K562 (cell line): ENCODE data around the gene MPIG6B. TPM values are rescaled to one million over a fixed set of nuclear protein-coding genes. Genes with fewer than 3 reads are reported as not detected.
A peak's percentile ranks its signal among the peaks of the same experiment; 100 is the strongest.

Source experiments
- ETV5 ChIP-seq: sonication (generic); formaldehyde crosslinking; IDR thresholded peaks from 2 replicates; pipeline ENCODE4 v1.4.0; 2020; ENCODE audit warnings: low read depth, mild to moderate bottlenecking, missing genetic modification reagents
- FOXK1 ChIP-seq: sonication (generic); formaldehyde crosslinking; IDR thresholded peaks from 2 replicates; pipeline ENCODE4 v1.8.0; 2022; ENCODE audit warnings: missing genetic modification reagents, mild to moderate bottlenecking, borderline replicate concordance
- FOXO4 ChIP-seq: fragments of 450-650 bp; formaldehyde crosslinking; IDR thresholded peaks from 2 replicates; pipeline ENCODE4 v1.4.0; 2020; ENCODE audit warnings: mild to moderate bottlenecking, moderate library complexity
- MXD1 ChIP-seq: fragments of 250-450 bp; sonication (Bioruptor Pico); IDR thresholded peaks from 2 replicates; pipeline ENCODE4 v1.8.0; 2021; ENCODE audit warnings: borderline replicate concordance, mild to moderate bottlenecking, moderate library complexity; ENCODE audit not compliant: poor library complexity, severe bottlenecking
- NR1H2 ChIP-seq: sonication (generic); formaldehyde crosslinking; IDR thresholded peaks from 2 replicates; pipeline ENCODE4 v1.4.0; 2020; ENCODE audit warnings: mild to moderate bottlenecking, missing genetic modification reagents
- PHB ChIP-seq: fragments of 250-450 bp; sonication (Bioruptor Pico); IDR thresholded peaks from 2 replicates; pipeline ENCODE4 v1.5.0; 2021
- PHF8 ChIP-seq: fragments of 200-600 bp; sonication (generic); IDR thresholded peaks from 2 replicates; pipeline ENCODE4 v1.6.1; 2012; ENCODE audit warnings: mixed run types, mild to moderate bottlenecking, inconsistent platforms, low read length, moderate library complexity, borderline replicate concordance
- POLR2B ChIP-seq: fragments of 450-650 bp; IDR thresholded peaks from 2 replicates; pipeline ENCODE4 v1.6.1; 2018; ENCODE audit warnings: low read depth; ENCODE audit not compliant: partially characterized antibody
- SMAD4 ChIP-seq: fragments of 250-450 bp; sonication (Bioruptor Pico); conservative IDR thresholded peaks from 2 replicates; pipeline ENCODE4 v1.8.0; 2021; ENCODE audit warnings: inconsistent platforms, mild to moderate bottlenecking, moderate library complexity
- SMC3 ChIP-seq: conservative IDR thresholded peaks from 2 replicates; pipeline ENCODE4 v1.6.1; 2011; ENCODE audit warnings: low read depth, low read length, improper control_type of control experiment; ENCODE audit not compliant: insufficient read depth
- TBL1XR1 ChIP-seq, 2 experiments: IDR thresholded peaks; 2 replicates each; pipeline ENCODE4 v1.6.1; 2012; ENCODE audit warnings: improper control_type of control experiment in 2 of 2, low read length in 2 of 2, mild to moderate bottlenecking in 1 of 2
- TEAD4 ChIP-seq, 2 experiments: sonication (generic) in 1 of 2; formaldehyde crosslinking in 1 of 2; IDR thresholded peaks; 2 replicates each; pipeline versions ENCODE4 v1.6.1 to v1.8.0; 2012 to 2022; ENCODE audit warnings: borderline replicate concordance in 1 of 2, inconsistent platforms in 1 of 2, low read length in 1 of 2, mild to moderate bottlenecking in 1 of 2, missing genetic modification reagents in 1 of 2
- ZBTB11 ChIP-seq, 3 experiments: fragments of 200-800 bp in 1 of 3; fragments of 250-450 bp in 1 of 3; fragments of 450-650 bp in 1 of 3; sonication (Bioruptor Pico) in 1 of 3; sonication (Bioruptor generic) in 1 of 3; formaldehyde crosslinking in 1 of 3; IDR thresholded peaks; 2 replicates each; pipeline versions ENCODE4 v1.6.1 to v1.8.0; 2016 to 2022; ENCODE audit warnings: mild to moderate bottlenecking in 2 of 3, missing genetic modification characterization in 2 of 3, missing compliant biosample characterization in 1 of 3, moderate library complexity in 1 of 3
- ZBTB17 ChIP-seq: fragments of 450-650 bp; formaldehyde crosslinking; IDR thresholded peaks from 2 replicates; pipeline ENCODE4 v1.4.0; 2020; ENCODE audit warnings: mild to moderate bottlenecking
- ZNF324 ChIP-seq: fragments of 250-450 bp; sonication (Bioruptor Pico); IDR thresholded peaks from 2 replicates; pipeline ENCODE4 v1.4.0; 2020; ENCODE audit warnings: mild to moderate bottlenecking
- ZNF76 ChIP-seq: fragments of 250-450 bp; sonication (Bioruptor Pico); IDR thresholded peaks from 2 replicates; pipeline ENCODE4 v1.4.0; 2020; ENCODE audit warnings: mild to moderate bottlenecking, moderate library complexity, borderline replicate concordance
- ZNF830 ChIP-seq: fragments of 250-450 bp; sonication (Bioruptor Pico); IDR thresholded peaks from 2 replicates; pipeline ENCODE4 v1.5.0; 2021; ENCODE audit warnings: mild to moderate bottlenecking
- polyA plus RNA-seq, 8 experiments: library from polyadenylated mRNA; depleted of rRNA in 4 of 8; stranded (reverse) in 5 of 8; unstranded in 3 of 8; fragments of >200 nt; fragmentation: Nextera tagmentation in 2 of 8; fragmentation: Illumina TruSeq in 1 of 8; extraction: Ambion mirVana in 2 of 8; extraction: Trizol in 1 of 8; gene quantifications; 2 replicates each; pipeline versions ENCODE4 v1.2.1 to v1.2.3, GENCODE V29; 2011 to 2014; ENCODE audit warnings: inconsistent platforms in 1 of 8, missing spikeins in 1 of 8
- total RNA-seq, 7 experiments: library from RNA; depleted of rRNA in 6 of 7; stranded (reverse); fragments of >200 nt in 6 of 7; fragmentation: Illumina TruSeq in 2 of 7; extraction: Trizol in 2 of 7; gene quantifications; 2 replicates each; pipeline versions ENCODE4 v1.2.1 to v1.2.3, GENCODE V29; 2011 to 2021; ENCODE audit warnings: low replicate concordance in 1 of 7

MPIG6B gene
- total and polyA plus RNA-seq, 9 of the 15 experiments (the other 6 are each of a cell fraction or from before 2014, with no cell fraction given) = 0.11 to 1.2 (median 0.28) TPM; not detected in 1

- TF ChIP-seq SMC3 (peak; percentile 25; the same call in 1 of the 2 replicates), ZNF324 (CRISPR knock-in tag) (0 out of 2 replicates have a peak, but pooled peaks have one; percentile 6), MXD1 (CRISPR knock-in tag) (peak; percentile 28), ZBTB17 (peak; percentile 78; the same call in 1 of the 2 replicates), TEAD4 (IDR thresholded peaks at IDR 0.05; ENCODE audit: low read length) (peak; percentile 32), TEAD4 (CRISPR knock-in tag; IDR thresholded peaks at IDR 0.05; ENCODE audit: borderline replicate concordance) (no peak), ZNF830 (CRISPR knock-in tag) (peak; percentile 51; the same call in 1 of the 2 replicates), PHB (CRISPR knock-in tag) (peak; percentile 95; the same call in 1 of the 2 replicates), NR1H2 (CRISPR knock-in tag) (0 out of 2 replicates have a peak, but pooled peaks have one; percentile 82), ZBTB11 (CRISPR knock-in tag; IDR thresholded peaks at IDR 0.05) (peak in 1 of 3 experiments; percentile 35; a peak in 1 of 6 replicates), TBL1XR1 (IDR thresholded peaks at IDR 0.05; ENCODE audit: low read length in 2 of 2) (peak; percentile 48 to 61; a peak in 2 of 4 replicates), SMAD4 (peak; percentile 28; the same call in 1 of the 2 replicates), ZNF76 (CRISPR knock-in tag) (0 out of 2 replicates have a peak, but pooled peaks have one; percentile 26), FOXK1 (CRISPR knock-in tag) (peak; percentile 98), PHF8 (peak; percentile 87), ETV5 (peak; percentile 93), POLR2B (peak; percentile 99), FOXO4 (peak; percentile 81)
Measured at GRCh38 chr6:31736021-31736767, 13.0 kb downstream of the MPIG6B start, which contains the start of gene CLIC1 (continued).
